SH-SY5Y (cell line): ENCODE measurements around the gene SLC17A6.

ENCODE experiments used
- GATA2 ChIP-seq: IDR thresholded peaks from 2 replicates; pipeline ENCODE4 v1.6.1; 2011; ENCODE audit warnings: mild to moderate bottlenecking, low read depth, low read length
- GATA3 ChIP-seq: IDR thresholded peaks from 2 replicates; pipeline ENCODE4 v1.6.1; 2011; ENCODE audit warnings: low read depth, mild to moderate bottlenecking, low read length, moderate library complexity

DNA sequence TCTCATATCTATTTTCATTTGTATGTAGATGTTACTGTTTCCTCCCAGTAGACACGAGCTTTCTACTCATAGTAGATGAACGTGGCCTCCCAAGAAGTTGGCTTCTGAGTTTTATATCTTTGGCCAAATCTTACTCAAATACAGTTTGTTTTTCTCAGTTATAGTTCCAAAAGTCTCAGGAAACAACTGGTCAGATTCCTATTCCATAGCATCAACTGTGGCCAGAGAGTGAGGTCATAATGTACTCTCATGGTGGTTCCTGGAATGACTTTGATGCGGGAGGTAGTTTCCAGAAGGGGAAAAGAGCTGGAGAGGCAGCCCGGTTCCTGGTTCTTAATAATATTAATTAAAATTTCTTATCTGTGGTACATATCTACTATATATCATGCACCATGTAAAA is 77.3 kb downstream of the SLC17A6 start:
- no peak for TF ChIP-seq GATA2
- no peak for TF ChIP-seq GATA3
